ENCODE measurements around the gene PRUNE2.

DNA sequence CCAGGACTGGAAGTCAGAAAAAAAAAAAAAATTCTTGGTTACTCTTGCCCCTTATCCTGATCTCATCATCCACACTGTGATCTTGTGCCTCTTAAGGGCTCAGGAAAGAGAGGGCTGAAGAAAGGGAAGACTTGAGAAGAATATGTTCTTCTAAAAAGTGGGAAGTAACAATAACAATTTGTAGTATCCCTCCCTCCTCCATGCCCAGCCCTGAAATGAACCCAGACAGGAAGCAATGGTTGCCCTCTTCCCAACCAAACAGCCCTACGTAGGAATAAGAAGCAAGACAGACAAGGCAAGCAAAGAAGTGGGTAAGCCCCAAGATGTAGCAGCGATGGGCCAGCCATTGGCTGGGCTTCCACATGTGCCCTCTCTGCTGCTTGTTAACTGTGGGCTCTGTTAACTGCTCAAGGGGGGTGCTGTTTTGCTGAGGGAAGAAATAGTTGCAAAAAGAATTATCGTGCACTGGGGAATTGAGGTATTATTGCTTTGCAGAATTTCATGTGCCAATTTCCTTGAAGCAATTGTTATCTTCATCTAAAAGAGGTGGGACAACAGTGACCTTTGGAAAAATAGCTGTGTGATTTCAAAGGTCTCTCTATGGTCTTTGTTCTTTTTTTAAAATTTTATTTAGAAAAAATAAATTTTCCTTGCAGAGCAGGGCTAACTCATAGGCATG is 288.3 kb downstream of the PRUNE2 start:
- TF ChIP-seq, protein P1, sequence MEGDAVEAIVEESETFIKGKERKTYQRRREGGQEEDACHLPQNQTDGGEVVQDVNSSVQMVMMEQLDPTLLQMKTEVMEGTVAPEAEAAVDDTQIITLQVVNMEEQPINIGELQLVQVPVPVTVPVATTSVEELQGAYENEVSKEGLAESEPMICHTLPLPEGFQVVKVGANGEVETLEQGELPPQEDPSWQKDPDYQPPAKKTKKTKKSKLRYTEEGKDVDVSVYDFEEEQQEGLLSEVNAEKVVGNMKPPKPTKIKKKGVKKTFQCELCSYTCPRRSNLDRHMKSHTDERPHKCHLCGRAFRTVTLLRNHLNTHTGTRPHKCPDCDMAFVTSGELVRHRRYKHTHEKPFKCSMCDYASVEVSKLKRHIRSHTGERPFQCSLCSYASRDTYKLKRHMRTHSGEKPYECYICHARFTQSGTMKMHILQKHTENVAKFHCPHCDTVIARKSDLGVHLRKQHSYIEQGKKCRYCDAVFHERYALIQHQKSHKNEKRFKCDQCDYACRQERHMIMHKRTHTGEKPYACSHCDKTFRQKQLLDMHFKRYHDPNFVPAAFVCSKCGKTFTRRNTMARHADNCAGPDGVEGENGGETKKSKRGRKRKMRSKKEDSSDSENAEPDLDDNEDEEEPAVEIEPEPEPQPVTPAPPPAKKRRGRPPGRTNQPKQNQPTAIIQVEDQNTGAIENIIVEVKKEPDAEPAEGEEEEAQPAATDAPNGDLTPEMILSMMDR (IDR thresholded peaks at IDR 0.05): no peak
- no peak for TF ChIP-seq POLR2A (IDR thresholded peaks at IDR 0.05)

Data from adrenal gland (tissue), 5 donors.